ENCODE measurements around the gene TNFAIP8.
A peak's percentile ranks its signal among the peaks of the same experiment; 100 is the strongest.
"Not testable (repeated sequence)": the region's sequence is repeated elsewhere in the genome, so short reads cannot be mapped to it uniquely, and the experiment has no call there.

The TNFAIP8 gene

GRCh38 chr5:119432674-119433237 is 76.9 kb downstream of the TNFAIP8 start:
- not testable (repeated sequence) for DNase-seq

- peak in 1 of 2 experiments; percentile 20 for DNase-seq
These were observed 79.8 kb downstream of the TNFAIP8 start for GRCh38 chr5:119435436-119436132.

- not testable (repeated sequence) for DNase-seq
These were observed 82.2 kb downstream of the TNFAIP8 start for GRCh38 chr5:119437785-119438586.

- not testable (repeated sequence) for DNase-seq
These were observed 82.7 kb downstream of the TNFAIP8 start for GRCh38 chr5:119438587-119438917.

- DNase-seq: no peak
These were observed 83.4 kb downstream of the TNFAIP8 start for GRCh38 chr5:119439140-119439631.

GRCh38 chr5:119439632-119440031 is 83.8 kb downstream of the TNFAIP8 start:
- not testable (repeated sequence) for DNase-seq

- DNase-seq: not testable (repeated sequence)
These were observed 88.8 kb downstream of the TNFAIP8 start for GRCh38 chr5:119444643-119445042.

- no peak for DNase-seq
These were observed 89.7 kb downstream of the TNFAIP8 start for GRCh38 chr5:119445544-119445943.
